Glutamatergic neuron (in vitro differentiated cells): ENCODE data around the gene HJV. TPM values are rescaled to one million over a fixed set of nuclear protein-coding genes. Genes with fewer than 3 reads are reported as not detected.
"Not testable (repeated sequence)": the region's sequence is repeated elsewhere in the genome, so short reads cannot be mapped to it uniquely, and the experiment has no call there.

Source experiments
- DNase-seq: peaks from one replicate; pipeline ENCODE4 v3.0.0; 2022
- H3K27ac Mint-ChIP-seq: one replicate; pipeline ENCODE4 v1.8.0; 2020; ENCODE audit warnings: mild to moderate bottlenecking, mixed read lengths, inconsistent platforms; ENCODE audit not compliant: unreplicated experiment
- H3K27me3 Mint-ChIP-seq: one replicate; pipeline ENCODE4 v1.8.0; 2020; ENCODE audit warnings: mild to moderate bottlenecking, moderate library complexity, mixed read lengths, inconsistent platforms; ENCODE audit not compliant: unreplicated experiment
- H3K36me3 Mint-ChIP-seq: one replicate; pipeline ENCODE4 v1.8.0; 2020; ENCODE audit warnings: mild to moderate bottlenecking, mixed read lengths, inconsistent platforms; ENCODE audit not compliant: unreplicated experiment
- H3K4me1 Mint-ChIP-seq: one replicate; pipeline ENCODE4 v1.8.0; 2020; ENCODE audit warnings: mild to moderate bottlenecking, low read depth, mixed read lengths, inconsistent platforms; ENCODE audit not compliant: unreplicated experiment
- H3K4me3 Mint-ChIP-seq: one replicate; pipeline ENCODE4 v1.8.0; 2020; ENCODE audit warnings: mild to moderate bottlenecking, mixed read lengths, inconsistent platforms; ENCODE audit not compliant: unreplicated experiment
- H3K9me3 Mint-ChIP-seq: one replicate; pipeline ENCODE4 v1.8.0; 2020; ENCODE audit warnings: mild to moderate bottlenecking, moderate library complexity, mixed read lengths, inconsistent platforms; ENCODE audit not compliant: unreplicated experiment
- total RNA-seq: library from RNA; stranded (reverse); fragmentation: NEBNext Ultra II Directional; extraction: Animal tissue kit (Norgen Biotek cat#: 25700); gene quantifications from one replicate; pipeline ENCODE4 v1.2.1, GENCODE V29; 2021; ENCODE audit not compliant: unreplicated experiment
- TF ChIP-seq, protein P1 (sequence below): fragments of 200-600 bp; sonication (generic); IDR thresholded peaks from one replicate; pipeline ENCODE4 v1.5.0; 2021; ENCODE audit not compliant: partially characterized antibody, unreplicated experiment

Gene HJV
- total RNA-seq, 1 donor from 2014 or later: not detected

DNA sequence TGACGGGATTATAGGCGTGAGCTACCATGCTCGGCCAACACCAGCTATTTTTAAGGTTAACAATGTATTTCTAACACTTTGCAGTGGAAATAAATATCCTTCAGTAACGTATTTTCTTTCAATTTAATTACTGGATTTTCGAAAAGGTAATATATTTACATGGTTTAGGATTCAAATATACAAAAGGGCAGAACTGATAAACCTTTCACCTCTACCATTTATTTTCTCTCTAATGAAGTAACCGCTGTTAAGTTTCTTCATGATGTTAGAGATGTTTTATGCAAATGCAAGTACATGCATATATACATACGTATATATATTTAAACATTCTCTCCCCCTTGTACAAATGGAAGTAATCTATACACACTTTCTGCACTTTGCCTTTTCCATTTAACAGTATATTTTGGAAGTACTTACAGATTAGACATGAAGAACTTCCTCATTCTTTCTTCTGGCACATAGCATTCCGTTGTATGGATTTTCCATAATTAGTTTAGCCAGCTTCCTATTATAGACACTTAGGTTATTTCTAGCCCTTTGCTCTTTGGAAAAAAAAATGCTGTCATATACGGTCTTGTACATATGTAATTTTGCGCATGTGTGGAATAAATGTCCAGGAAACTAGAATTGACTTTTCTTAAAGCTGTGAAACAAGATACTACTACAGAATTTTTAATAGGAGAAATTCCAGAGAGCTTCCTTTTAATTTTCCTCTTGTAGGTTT is 14.9 kb upstream of the HJV start:
- Mint-ChIP-seq H3K27me3 (peaks cover 36% of the 10 kb centered on the region), H3K27ac (peak overlapping the region; percentile 94), H3K9me3 (peaks cover 44% of the 10 kb centered on the region), H3K4me3 (peak overlapping the region; percentile 93), H3K4me1 (peaks cover 7% of the 10 kb centered on the region), H3K36me3 (no peaks in the 10 kb centered on the region)
- no peak for DNase-seq
- TF ChIP-seq, protein P1, sequence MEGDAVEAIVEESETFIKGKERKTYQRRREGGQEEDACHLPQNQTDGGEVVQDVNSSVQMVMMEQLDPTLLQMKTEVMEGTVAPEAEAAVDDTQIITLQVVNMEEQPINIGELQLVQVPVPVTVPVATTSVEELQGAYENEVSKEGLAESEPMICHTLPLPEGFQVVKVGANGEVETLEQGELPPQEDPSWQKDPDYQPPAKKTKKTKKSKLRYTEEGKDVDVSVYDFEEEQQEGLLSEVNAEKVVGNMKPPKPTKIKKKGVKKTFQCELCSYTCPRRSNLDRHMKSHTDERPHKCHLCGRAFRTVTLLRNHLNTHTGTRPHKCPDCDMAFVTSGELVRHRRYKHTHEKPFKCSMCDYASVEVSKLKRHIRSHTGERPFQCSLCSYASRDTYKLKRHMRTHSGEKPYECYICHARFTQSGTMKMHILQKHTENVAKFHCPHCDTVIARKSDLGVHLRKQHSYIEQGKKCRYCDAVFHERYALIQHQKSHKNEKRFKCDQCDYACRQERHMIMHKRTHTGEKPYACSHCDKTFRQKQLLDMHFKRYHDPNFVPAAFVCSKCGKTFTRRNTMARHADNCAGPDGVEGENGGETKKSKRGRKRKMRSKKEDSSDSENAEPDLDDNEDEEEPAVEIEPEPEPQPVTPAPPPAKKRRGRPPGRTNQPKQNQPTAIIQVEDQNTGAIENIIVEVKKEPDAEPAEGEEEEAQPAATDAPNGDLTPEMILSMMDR: no peak

- H3K4me1 Mint-ChIP-seq: peaks cover 7% of the 10 kb centered on the region
- H3K9me3 Mint-ChIP-seq: peaks cover 44% of the 10 kb centered on the region
- H3K27me3 Mint-ChIP-seq: peaks cover 36% of the 10 kb centered on the region
- H3K36me3 Mint-ChIP-seq: no peaks in the 10 kb centered on the region
- no peak for DNase-seq
- peak overlapping the region; percentile 85 for H3K4me3 Mint-ChIP-seq
- TF ChIP-seq, protein P1: no peak
- peak overlapping the region; percentile 78 for H3K27ac Mint-ChIP-seq
Measured at GRCh38 chr1:146035048-146035423, 13.5 kb upstream of the HJV start.

GRCh38 chr1:146032631-146033219 is 11.2 kb upstream of the HJV start:
- peaks cover 26% of the 10 kb centered on the region for H3K9me3 Mint-ChIP-seq
- DNase-seq: no peak
- TF ChIP-seq, protein P1: peak; percentile 42
- H3K36me3 Mint-ChIP-seq: no peaks in the 10 kb centered on the region
- peaks cover 20% of the 10 kb centered on the region for H3K27me3 Mint-ChIP-seq
- no peak overlapping the region for H3K4me3 Mint-ChIP-seq
- peaks cover 7% of the 10 kb centered on the region for H3K4me1 Mint-ChIP-seq
- no peak overlapping the region for H3K27ac Mint-ChIP-seq

- TF ChIP-seq, protein P1: no peak
- Mint-ChIP-seq H3K4me1 (peaks cover 5% of the 10 kb centered on the region), H3K27me3 (peaks cover 11% of the 10 kb centered on the region), H3K27ac (no peak overlapping the region), H3K9me3 (peaks cover 14% of the 10 kb centered on the region), H3K4me3 (no peak overlapping the region), H3K36me3 (no peaks in the 10 kb centered on the region)
- DNase-seq: no peak
Measured at GRCh38 chr1:146031476-146031875, 9.9 kb upstream of the HJV start.

DNA sequence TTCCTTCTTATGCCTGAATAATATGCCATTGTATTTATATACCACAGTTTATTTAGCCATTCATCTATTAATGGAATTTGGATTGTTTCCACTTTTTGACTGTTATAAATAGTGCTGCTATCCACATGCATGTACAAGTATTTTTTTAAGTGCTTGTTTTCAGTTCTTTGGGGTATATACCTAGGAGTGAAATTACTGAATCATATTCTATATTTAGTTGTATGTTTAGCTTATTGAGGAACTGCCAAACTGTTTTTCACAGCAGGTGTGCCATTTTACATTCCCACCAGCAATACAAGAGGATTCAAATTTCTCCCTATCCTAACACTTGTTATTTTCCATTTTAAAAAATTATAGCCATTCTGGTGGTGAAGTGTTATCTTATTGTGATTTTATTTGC is 7.6 kb upstream of the HJV start:
- TF ChIP-seq, protein P1: no peak
- Mint-ChIP-seq H3K4me3 (no peak overlapping the region), H3K4me1 (no peaks in the 10 kb centered on the region)

DNA sequence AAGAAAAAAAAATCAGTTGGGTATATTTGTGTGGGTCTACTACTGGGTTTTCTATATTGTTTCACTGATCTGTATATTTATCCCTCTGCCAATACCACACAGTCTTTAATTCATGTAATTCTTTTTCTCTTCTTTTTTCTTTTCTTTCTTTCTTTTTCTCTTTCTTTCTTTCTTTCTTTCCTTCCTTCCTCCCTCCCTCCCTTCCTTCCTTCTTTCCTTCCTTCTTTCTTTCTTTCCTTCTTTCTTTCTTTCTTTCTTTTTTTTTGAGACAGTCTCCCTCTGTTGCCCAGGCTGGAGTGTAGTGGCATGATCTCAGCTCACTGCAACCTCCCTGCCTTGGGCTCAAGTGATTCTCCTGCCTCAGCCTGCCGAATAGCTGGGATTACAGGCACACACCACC is 5.1 kb upstream of the HJV start:
- not testable (repeated sequence) for H3K27me3 Mint-ChIP-seq, H3K27ac Mint-ChIP-seq, DNase-seq, H3K4me3 Mint-ChIP-seq, H3K4me1 Mint-ChIP-seq, H3K36me3 Mint-ChIP-seq, H3K9me3 Mint-ChIP-seq

More for the DNA sequence above, 7.6 kb upstream of the HJV start:
- Mint-ChIP-seq H3K27ac (no peak overlapping the region), H3K27me3 (peaks cover 3% of the 10 kb centered on the region), H3K36me3 (no peaks in the 10 kb centered on the region), H3K9me3 (no peaks in the 10 kb centered on the region)
- no peak for DNase-seq

DNA sequence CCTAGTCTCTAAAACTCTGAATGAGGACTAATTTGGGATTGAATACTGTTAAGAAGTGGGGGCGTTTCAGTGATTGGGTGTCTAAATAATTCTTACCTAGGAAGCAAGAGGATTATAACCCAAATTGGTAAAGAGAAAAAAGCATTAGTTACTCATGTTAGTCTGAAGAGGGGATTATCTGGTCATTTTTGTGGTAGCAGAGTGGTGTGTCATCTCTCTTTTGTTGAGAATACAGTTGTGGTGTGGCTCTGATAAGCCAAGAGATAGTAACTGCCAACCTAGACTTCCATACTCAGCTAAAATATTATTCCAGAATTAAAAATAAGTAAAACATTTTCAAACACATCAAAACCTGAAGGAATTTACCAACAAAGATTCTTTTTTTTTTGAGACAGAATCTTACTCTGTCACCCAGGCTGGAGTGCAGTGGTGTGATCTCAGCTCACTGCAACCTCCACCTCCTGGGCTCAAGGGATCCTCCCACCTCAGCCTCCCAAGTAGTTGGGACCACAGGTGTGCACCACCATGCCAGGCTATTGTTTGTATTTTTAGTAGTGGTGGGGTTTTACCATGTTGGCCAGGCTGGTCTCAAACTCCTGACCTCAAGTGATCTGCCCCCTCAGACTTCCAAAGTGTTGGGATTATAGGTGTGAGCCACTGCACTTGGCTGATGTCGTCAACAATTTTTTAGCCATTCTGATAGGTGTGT is 4.4 kb upstream of the HJV start:
- H3K27ac Mint-ChIP-seq, H3K36me3 Mint-ChIP-seq, H3K4me3 Mint-ChIP-seq, DNase-seq, H3K27me3 Mint-ChIP-seq, H3K9me3 Mint-ChIP-seq, H3K4me1 Mint-ChIP-seq: not testable (repeated sequence)
